Colonic mucosa (tissue), 4 donors: ENCODE data around the gene CAPN2. TPM values are rescaled to one million over a fixed set of nuclear protein-coding genes. Genes with fewer than 3 reads are reported as not detected.

Experiments
- DNase-seq: peaks from one replicate; pipeline ENCODE4 v3.0.0-alpha.2; 2020
- H3K27ac ChIP-seq: fragments of 200-600 bp; one replicate; pipeline ENCODE4 v1.8.0; 2021
- H3K27me3 ChIP-seq: fragments of 200-600 bp; one replicate; pipeline ENCODE4 v1.8.0; 2021
- H3K36me3 ChIP-seq: fragments of 200-600 bp; one replicate; pipeline ENCODE4 v1.8.0; 2021
- H3K4me1 ChIP-seq: fragments of 200-600 bp; one replicate; pipeline ENCODE4 v1.8.0; 2021; ENCODE audit warnings: mild to moderate bottlenecking
- H3K4me3 ChIP-seq: fragments of 200-600 bp; one replicate; pipeline ENCODE4 v1.8.0; 2021
- H3K9ac ChIP-seq, 2 donors: one replicate each; pipeline ENCODE4 v1.7.0; 2013; ENCODE audit warnings: control low read depth in 2 of 2, low read depth in 2 of 2, low read length in 2 of 2
- H3K9me3 ChIP-seq: fragments of 200-600 bp; one replicate; pipeline ENCODE4 v1.8.0; 2021
- intact Hi-C: fragments of 100-400 bp; cut with DNase I; formaldehyde crosslinking; loops from one replicate; pipeline ENCODE4 v1.14.1; 2022
- total RNA-seq, 2 donors: library from RNA; stranded (reverse); fragmentation: NEBNext Ultra II Directional in 1 of 2; extraction: Animal tissue kit (Norgen Biotek cat#: 25700) in 1 of 2; gene quantifications; one replicate each; pipeline ENCODE4 v1.2.1, GENCODE V29; 2021
- TF ChIP-seq, protein P1 (sequence below): fragments of 200-600 bp; IDR thresholded peaks from one replicate; pipeline ENCODE4 v1.8.0; 2022; ENCODE audit warnings: antibody characterized with exemption, mild to moderate bottlenecking
- donor health status: healthy.
- donor health status: DM: no; HTN: no; CAD: no.
- donor health status: DM: no; HTN: no; CAD: no.

CAPN2 gene
- total RNA-seq, 2 donors from 2014 or later = 197 to 323 TPM

DNA sequence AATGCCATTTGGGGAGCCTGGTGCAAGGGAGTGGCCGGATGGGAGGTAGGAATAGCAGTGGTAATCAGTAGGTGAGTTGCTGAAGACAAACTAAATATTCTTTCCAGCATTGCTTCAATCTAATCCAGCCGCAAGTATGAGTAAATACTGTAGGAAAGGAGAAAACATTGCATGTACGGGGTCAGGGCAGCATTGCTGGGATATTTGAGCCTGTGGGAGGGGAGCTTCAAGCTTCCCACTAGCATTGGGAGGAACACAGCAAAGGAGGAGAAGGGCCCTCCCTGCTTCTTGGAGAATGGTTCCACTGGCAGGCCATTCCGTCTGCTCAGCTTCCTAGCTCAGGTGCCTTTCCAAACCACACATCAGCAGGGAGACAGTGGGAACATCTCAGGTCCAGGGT is 15.2 kb downstream of the CAPN2 start:
- no peak overlapping the region for H3K27ac ChIP-seq
- peaks cover 3% of the 10 kb centered on the region for H3K36me3 ChIP-seq
- H3K4me3 ChIP-seq = no peak overlapping the region
- H3K4me1 ChIP-seq = peaks cover 33% of the 10 kb centered on the region
- TF ChIP-seq, protein P1, sequence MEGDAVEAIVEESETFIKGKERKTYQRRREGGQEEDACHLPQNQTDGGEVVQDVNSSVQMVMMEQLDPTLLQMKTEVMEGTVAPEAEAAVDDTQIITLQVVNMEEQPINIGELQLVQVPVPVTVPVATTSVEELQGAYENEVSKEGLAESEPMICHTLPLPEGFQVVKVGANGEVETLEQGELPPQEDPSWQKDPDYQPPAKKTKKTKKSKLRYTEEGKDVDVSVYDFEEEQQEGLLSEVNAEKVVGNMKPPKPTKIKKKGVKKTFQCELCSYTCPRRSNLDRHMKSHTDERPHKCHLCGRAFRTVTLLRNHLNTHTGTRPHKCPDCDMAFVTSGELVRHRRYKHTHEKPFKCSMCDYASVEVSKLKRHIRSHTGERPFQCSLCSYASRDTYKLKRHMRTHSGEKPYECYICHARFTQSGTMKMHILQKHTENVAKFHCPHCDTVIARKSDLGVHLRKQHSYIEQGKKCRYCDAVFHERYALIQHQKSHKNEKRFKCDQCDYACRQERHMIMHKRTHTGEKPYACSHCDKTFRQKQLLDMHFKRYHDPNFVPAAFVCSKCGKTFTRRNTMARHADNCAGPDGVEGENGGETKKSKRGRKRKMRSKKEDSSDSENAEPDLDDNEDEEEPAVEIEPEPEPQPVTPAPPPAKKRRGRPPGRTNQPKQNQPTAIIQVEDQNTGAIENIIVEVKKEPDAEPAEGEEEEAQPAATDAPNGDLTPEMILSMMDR = no peak
- no peak overlapping the region for H3K9ac ChIP-seq
- intact Hi-C loops = no loop called here
- H3K27me3 ChIP-seq = no peaks in the 10 kb centered on the region
- H3K9me3 ChIP-seq = no peaks in the 10 kb centered on the region
- DNase-seq = no peak

DNA sequence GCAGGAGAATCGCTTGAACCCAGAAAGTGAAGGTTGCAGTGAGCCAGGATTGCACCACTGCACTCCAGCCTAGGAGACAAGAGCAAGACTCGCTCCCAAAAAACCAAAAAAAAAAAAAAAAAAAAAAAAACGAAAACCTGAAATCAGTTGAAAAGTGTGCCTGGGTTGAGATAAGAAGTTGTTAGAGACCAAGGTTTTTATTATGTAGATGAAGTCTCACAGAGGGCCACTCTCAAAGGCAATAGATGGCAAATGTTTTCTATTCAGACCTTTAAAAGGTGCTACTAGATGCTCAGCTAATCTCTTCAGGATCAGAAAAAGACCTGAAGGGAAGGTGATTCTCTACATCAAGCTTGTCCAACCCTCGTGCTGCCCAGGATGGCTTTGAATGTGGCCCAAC is 17.6 kb downstream of the CAPN2 start:
- no peak overlapping the region for H3K27ac ChIP-seq
- no peak overlapping the region for H3K9ac ChIP-seq
- H3K4me3 ChIP-seq = no peak overlapping the region
- H3K27me3 ChIP-seq = no peaks in the 10 kb centered on the region
- DNase-seq = no peak
- H3K4me1 ChIP-seq = peaks cover 42% of the 10 kb centered on the region
- no peaks in the 10 kb centered on the region for H3K9me3 ChIP-seq
- H3K36me3 ChIP-seq = peaks cover 3% of the 10 kb centered on the region
- TF ChIP-seq, protein P1 = no peak
- intact Hi-C loops = no loop called here

DNA sequence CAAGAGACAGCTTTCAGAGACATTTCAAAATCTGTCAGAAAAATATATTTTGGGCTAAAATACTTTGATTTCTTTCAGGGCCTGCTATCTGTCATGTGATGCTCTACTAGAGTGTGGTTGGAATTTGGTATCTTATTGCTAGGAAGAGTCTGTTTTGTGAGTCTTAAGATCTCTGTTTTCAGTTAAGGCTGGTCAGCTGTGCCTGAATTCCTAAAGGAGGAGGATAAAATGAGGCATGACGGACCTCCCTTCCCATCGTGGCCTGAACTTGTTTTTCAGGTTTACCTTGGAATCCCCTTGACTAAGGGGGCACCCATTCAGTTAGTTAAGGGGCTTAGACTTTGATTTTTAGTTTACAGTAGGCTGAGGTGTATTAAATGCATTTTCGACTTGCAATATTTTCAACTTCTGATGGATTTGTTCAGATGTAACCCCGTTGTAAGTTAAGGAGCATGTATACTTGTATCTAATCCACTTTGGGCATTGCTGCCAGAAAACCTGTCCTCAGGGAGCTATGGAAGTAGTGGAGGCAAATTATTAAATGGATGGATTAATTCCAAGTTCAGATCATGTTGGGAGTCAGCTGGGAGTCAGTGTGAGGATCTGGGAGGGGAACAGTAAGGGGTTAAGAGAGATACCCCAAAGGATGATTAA is 18.3 kb downstream of the CAPN2 start:
- peaks cover 2% of the 10 kb centered on the region for H3K36me3 ChIP-seq
- no peaks in the 10 kb centered on the region for H3K9me3 ChIP-seq
- H3K4me1 ChIP-seq = peaks cover 42% of the 10 kb centered on the region
- DNase-seq = no peak
- H3K27me3 ChIP-seq = no peaks in the 10 kb centered on the region
- intact Hi-C loops = no loop called here
- H3K27ac ChIP-seq = peak overlapping the region; percentile 42
- H3K4me3 ChIP-seq = no peak overlapping the region
- TF ChIP-seq, protein P1 = no peak
- peak overlapping the region in 1 of 2 donors; percentile 59 for H3K9ac ChIP-seq

DNA sequence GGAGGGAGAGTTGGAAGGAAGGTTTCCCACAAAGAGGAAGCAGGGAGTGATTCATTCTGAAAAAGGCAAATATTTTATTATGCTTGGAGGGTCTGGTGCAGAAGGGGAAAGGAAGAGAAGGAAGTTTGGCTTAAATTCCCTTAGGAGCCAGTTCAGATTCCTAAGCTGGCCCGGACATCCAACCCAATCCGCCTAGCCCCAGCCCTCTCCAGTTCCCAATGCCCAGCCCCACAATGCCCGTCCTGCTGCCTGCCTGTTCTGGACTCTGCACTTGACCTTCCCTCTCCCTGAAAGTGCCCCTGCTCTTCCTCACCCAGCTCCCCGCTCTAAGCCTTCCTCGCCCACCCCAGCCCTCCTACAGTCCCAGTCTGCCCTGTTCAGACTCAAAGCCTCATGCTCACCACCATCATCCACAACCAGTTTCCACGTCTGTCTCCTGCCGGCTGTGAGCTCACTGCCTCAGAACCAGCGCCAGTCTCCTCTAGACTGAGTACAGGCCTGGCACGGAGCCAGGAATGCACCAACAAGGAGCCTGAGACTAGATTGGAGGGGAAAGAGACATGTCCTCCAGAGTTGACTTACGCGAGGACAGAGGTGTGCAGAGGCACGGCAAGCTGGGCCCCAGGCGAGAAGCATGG is 18.9 kb downstream of the CAPN2 start:
- peak; percentile 49 for DNase-seq
- Histone ChIP-seq H3K9ac (peak overlapping the region; percentile 48 to 59), H3K4me1 (peaks cover 39% of the 10 kb centered on the region), H3K27ac (peak overlapping the region; percentile 42), H3K9me3 (no peaks in the 10 kb centered on the region), H3K27me3 (no peaks in the 10 kb centered on the region), H3K4me3 (no peak overlapping the region), H3K36me3 (no peaks in the 10 kb centered on the region)
- intact Hi-C loops = no loop called here
- TF ChIP-seq, protein P1 = no peak

DNA sequence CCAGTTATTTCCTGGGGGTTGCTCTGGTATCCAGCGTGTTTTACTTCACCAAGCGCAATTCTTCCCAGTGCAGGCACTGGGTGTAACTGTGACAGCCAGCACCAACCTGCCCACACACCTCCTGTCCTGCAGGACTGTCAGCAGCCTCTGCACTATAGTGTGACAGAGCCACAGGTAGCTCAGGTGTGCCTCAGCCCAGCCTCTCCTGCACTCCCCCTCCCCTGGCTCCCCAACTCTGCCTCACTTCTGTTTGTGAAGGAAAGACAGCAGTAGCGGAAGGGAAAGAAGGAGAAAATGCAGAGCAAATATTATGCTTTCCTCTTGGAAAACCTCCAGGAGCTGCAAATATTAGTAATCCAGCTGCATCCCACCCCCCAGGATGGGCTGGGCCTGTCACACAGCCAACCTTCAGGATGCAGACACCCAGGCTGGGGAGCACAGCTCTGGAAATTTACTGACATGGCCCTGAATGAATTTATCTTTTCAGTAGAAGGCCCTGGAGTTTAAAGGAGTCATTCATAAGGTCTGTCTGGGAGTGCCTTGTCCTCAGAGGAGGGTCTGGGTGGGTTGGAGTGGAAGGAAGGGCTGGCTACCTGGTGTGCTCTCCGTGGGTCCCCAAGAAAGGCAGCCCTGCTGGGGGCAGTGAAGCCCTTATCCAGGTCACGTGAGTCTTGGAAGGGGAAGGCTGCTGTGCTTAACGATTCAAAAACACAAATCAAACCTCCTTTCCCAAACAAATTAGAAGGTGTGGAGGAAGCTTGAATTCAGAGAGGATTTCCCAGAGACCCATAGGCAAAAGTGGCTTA is 20.9 kb downstream of the CAPN2 start:
- Histone ChIP-seq H3K36me3 (no peaks in the 10 kb centered on the region), H3K9ac (peak overlapping the region in 1 of 2 donors; percentile 69), H3K27ac (peak overlapping the region; percentile 42), H3K9me3 (no peaks in the 10 kb centered on the region), H3K4me3 (no peak overlapping the region), H3K4me1 (peaks cover 43% of the 10 kb centered on the region), H3K27me3 (no peaks in the 10 kb centered on the region)
- TF ChIP-seq, protein P1 = no peak
- intact Hi-C loops = no loop called here
- no peak for DNase-seq
